MM.1S (cell line): ENCODE measurements around the gene ORAI3.

Experiments
- EZH2 ChIP-seq: fragments of 300-600 bp; sonication (generic); optimal IDR thresholded peaks from 2 replicates; pipeline ENCODE3; 2017; ENCODE audit warnings: low read depth, mild to moderate bottlenecking, antibody characterized with exemption, low read length, mixed read lengths
- EZH2phosphoT487 ChIP-seq: fragments of 300-600 bp; sonication (generic); IDR thresholded peaks from 2 replicates; pipeline ENCODE4 v1.6.1; 2018; ENCODE audit warnings: antibody characterized with exemption, low read length
- TF ChIP-seq, protein P1 (sequence below): fragments of 300-600 bp; sonication (generic); IDR thresholded peaks from 2 replicates; pipeline ENCODE4 v1.5.1; 2016; ENCODE audit warnings: antibody characterized with exemption, low read length, mixed read lengths

DNA sequence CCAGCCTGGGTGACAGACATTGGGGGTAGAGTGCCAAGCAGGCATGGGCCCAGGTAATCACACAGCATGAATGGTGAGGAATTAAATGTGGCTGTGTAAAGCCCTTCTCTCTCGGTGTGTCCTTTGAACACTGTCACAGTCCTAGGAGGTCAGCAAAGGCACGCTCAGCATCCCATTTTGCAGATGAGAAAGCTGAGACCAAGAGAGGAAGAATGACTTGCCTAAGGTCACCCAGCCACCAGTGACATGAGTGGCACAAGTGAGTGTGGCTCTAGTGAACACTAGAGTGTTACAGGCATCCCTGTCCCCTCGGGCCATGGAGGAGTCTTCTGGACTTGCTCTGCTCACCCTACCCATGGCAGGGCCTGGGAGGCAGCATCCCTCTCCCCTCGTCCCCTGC, 41.8 kb upstream of the ORAI3 start:
- TF ChIP-seq, protein P1, sequence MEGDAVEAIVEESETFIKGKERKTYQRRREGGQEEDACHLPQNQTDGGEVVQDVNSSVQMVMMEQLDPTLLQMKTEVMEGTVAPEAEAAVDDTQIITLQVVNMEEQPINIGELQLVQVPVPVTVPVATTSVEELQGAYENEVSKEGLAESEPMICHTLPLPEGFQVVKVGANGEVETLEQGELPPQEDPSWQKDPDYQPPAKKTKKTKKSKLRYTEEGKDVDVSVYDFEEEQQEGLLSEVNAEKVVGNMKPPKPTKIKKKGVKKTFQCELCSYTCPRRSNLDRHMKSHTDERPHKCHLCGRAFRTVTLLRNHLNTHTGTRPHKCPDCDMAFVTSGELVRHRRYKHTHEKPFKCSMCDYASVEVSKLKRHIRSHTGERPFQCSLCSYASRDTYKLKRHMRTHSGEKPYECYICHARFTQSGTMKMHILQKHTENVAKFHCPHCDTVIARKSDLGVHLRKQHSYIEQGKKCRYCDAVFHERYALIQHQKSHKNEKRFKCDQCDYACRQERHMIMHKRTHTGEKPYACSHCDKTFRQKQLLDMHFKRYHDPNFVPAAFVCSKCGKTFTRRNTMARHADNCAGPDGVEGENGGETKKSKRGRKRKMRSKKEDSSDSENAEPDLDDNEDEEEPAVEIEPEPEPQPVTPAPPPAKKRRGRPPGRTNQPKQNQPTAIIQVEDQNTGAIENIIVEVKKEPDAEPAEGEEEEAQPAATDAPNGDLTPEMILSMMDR = no peak
- no peak for TF ChIP-seq EZH2phosphoT487
- no peak for TF ChIP-seq EZH2
